K562 (cell line): ENCODE results near the gene TMEM117. TPM values are rescaled to one million over a fixed set of nuclear protein-coding genes. Genes with fewer than 3 reads are reported as not detected.

Source experiments
- ATAC-seq: fragments of 200-7000 bp; cut with Tn5 transposase; 3 replicates; pipeline ENCODE4 v1.9.1; 2020; ENCODE audit warnings: moderate library complexity
- Bru-seq: library from RNA; stranded (reverse); fragments of 400-500 nt; gene quantifications from one replicate; lab custom pipeline; 2021; lab: Mats Ljungman, UMichigan
- BruChase-seq, 2 experiments: library from RNA; stranded (reverse); fragments of 400-500 nt; gene quantifications; one replicate each; lab custom pipeline; 2021; lab: Mats Ljungman, UMichigan
- BruUV-seq: library from RNA; stranded (reverse); fragments of 400-500 nt; replicated peaks from 2 replicates; lab custom pipeline; 2021; lab: Mats Ljungman, UMichigan
- CTCF ChIA-PET: fragments of 300-600 bp; formaldehyde crosslinking; extraction: SDS; loops from one replicate; lab custom pipeline; 2021; ENCODE audit warnings: low intra/inter-chr PET ratio; lab: Yijun Ruan, JAX
- POLR2A ChIA-PET: fragments of 300-600, 350-650 bp; sonication (Branson Sonifier 250); formaldehyde crosslinking; extraction: SDS; loops from one replicate; lab custom pipeline; 2021; ENCODE audit warnings: antibody characterized with exemption, inconsistent platforms; lab: Yijun Ruan, JAX
- DNase-seq, 4 experiments: peaks; one replicate each; pipeline versions ENCODE4 v3.0.0 to v3.0.0-alpha.2; 2011 to 2018; ENCODE audit warnings: low spot score in 3 of 4, mixed read lengths in 3 of 4; ENCODE audit errors: extremely low read depth in 1 of 4
- FAIRE-seq: peaks from 2 replicates; lab custom pipeline; 2011; peaks lifted over from hg19 to GRCh38; lab: Jason Lieb, UNC
- H2AFZ ChIP-seq: 2 replicates; pipeline ENCODE4 v1.6.0; 2011; ENCODE audit warnings: low read depth, low read length, control low read depth, inconsistent platforms
- H3K27ac ChIP-seq: fragments of 200-600 bp; 3 replicates; pipeline ENCODE4 v1.8.0; 2011; ENCODE audit warnings: low read depth, mild to moderate bottlenecking, control low read depth, inconsistent platforms, low read length, moderate library complexity, mixed read lengths; ENCODE audit errors: extremely low read depth
- H3K27me3 ChIP-seq, 2 experiments: fragments of 300-600 bp in 1 of 2; 2 replicates in 1 of 2; 3 replicates in 1 of 2; pipeline versions ENCODE4 v1.6.0 to v1.8.0; 2011; ENCODE audit warnings: inconsistent platforms in 2 of 2, low read length in 2 of 2, mild to moderate bottlenecking in 1 of 2, mixed read lengths in 1 of 2, moderate library complexity in 1 of 2; ENCODE audit not compliant: control insufficient read depth in 2 of 2, insufficient read depth in 2 of 2
- H3K36me3 ChIP-seq: fragments of 300-600 bp; 3 replicates; pipeline ENCODE4 v1.8.0; 2011; ENCODE audit warnings: mild to moderate bottlenecking, low read length, inconsistent platforms; ENCODE audit not compliant: control insufficient read depth, insufficient read depth
- H3K4me1 ChIP-seq, 2 experiments: fragments of 200-600 bp in 1 of 2; replicated peaks in 1 of 2; 2 replicates in 1 of 2; 3 replicates in 1 of 2; pipeline versions ENCODE4 v1.5.1 to v1.8.0; 2011; ENCODE audit warnings: inconsistent platforms in 2 of 2, low read length in 2 of 2, mild to moderate bottlenecking in 1 of 2, mixed read lengths in 1 of 2, moderate library complexity in 1 of 2; ENCODE audit not compliant: control insufficient read depth in 2 of 2, insufficient read depth in 2 of 2
- H3K4me2 ChIP-seq: 2 replicates; pipeline ENCODE4 v1.6.1; 2011; ENCODE audit warnings: low read length, control low read depth, inconsistent platforms, mixed read lengths; ENCODE audit not compliant: insufficient read depth
- H3K4me3 ChIP-seq: fragments of 200-600 bp; sonication (generic), shearing (Covaris generic); 2 replicates; pipeline ENCODE4 v1.5.1; 2016; ENCODE audit warnings: control low read depth, inconsistent platforms
- H3K79me2 ChIP-seq: fragments of 200-600 bp; 3 replicates; pipeline ENCODE4 v1.8.0; 2011; ENCODE audit warnings: low read length, inconsistent platforms; ENCODE audit not compliant: control insufficient read depth, insufficient read depth
- H3K9ac ChIP-seq, 2 experiments: 2 replicates each; pipeline versions ENCODE4 v1.6.0 to v1.6.1; 2011; ENCODE audit warnings: low read depth in 2 of 2, low read length in 2 of 2, control low read depth in 1 of 2, inconsistent platforms in 1 of 2, mild to moderate bottlenecking in 1 of 2, mixed read lengths in 1 of 2; ENCODE audit not compliant: insufficient read depth in 1 of 2
- H3K9me1 ChIP-seq: one replicate; pipeline ENCODE4 v1.6.0; 2011; ENCODE audit warnings: inconsistent platforms, mild to moderate bottlenecking, low read length, moderate library complexity; ENCODE audit not compliant: control insufficient read depth, insufficient read depth
- H3K9me3 ChIP-seq: replicated peaks from 2 replicates; pipeline ENCODE4 v1.5.1; 2011; ENCODE audit warnings: low read depth, low read length, inconsistent platforms; ENCODE audit not compliant: control insufficient read depth, insufficient read depth
- H4K20me1 ChIP-seq: replicated peaks from 2 replicates; pipeline ENCODE4 v1.6.1; 2011; ENCODE audit warnings: low read length, inconsistent platforms, mixed read lengths; ENCODE audit not compliant: control insufficient read depth, insufficient read depth
- ILK ChIP-seq: fragments of 450-650 bp; IDR thresholded peaks from 2 replicates; pipeline ENCODE4 v1.6.1; 2016; ENCODE audit warnings: missing genetic modification characterization, low read depth, mild to moderate bottlenecking, missing compliant biosample characterization, moderate library complexity, borderline replicate concordance
- WGBS: fragments of 100-300 bp; shearing (Covaris generic); methylation state at CpG from one replicate; pipeline ENCODE4 v1.1.6; 2016; ENCODE audit warnings: low coverage, mixed read lengths; ENCODE audit not compliant: insufficient coverage; ENCODE audit errors: missing lambda C conversion rate; 5-methylcytosine and 5-hydroxymethylcytosine counted together
- in situ Hi-C: fragments of 300-500 bp; cut with MboI; formaldehyde crosslinking; loops from 4 replicates; pipeline ENCODE4 v1.15.0; 2018; ENCODE audit warnings: inconsistent platforms, mixed read lengths
- intact Hi-C: fragments of 100-400 bp; cut with micrococcal nuclease; formaldehyde crosslinking; loops from 2 replicates; pipeline ENCODE4 v1.14.2; 2022
- long read RNA-seq, 3 experiments: library from polyadenylated mRNA in 2 of 3; library from RNA in 1 of 3; unstranded in 2 of 3; stranded (forward) in 1 of 3; transcript quantifications; one replicate each; pipeline ENCODE4 v2.0.0, GENCODE V29; 2019 to 2022
- polyA minus RNA-seq, 3 experiments: library from RNA; depleted of rRNA, polyadenylated mRNA; stranded (reverse); fragments of >200 nt; gene quantifications; 2 replicates each; pipeline ENCODE4 v1.2.3, GENCODE V29; 2011
- polyA plus RNA-seq, 8 experiments: library from polyadenylated mRNA; depleted of rRNA in 4 of 8; stranded (reverse) in 5 of 8; unstranded in 3 of 8; fragments of >200 nt; fragmentation: Nextera tagmentation in 2 of 8; fragmentation: Illumina TruSeq in 1 of 8; extraction: Ambion mirVana in 2 of 8; extraction: Trizol in 1 of 8; gene quantifications; 2 replicates each; pipeline versions ENCODE4 v1.2.1 to v1.2.3, GENCODE V29; 2011 to 2014; ENCODE audit warnings: inconsistent platforms in 1 of 8, missing spikeins in 1 of 8
- total RNA-seq, 7 experiments: library from RNA; depleted of rRNA in 6 of 7; stranded (reverse); fragments of >200 nt in 6 of 7; fragmentation: Illumina TruSeq in 2 of 7; extraction: Trizol in 2 of 7; gene quantifications; 2 replicates each; pipeline versions ENCODE4 v1.2.1 to v1.2.3, GENCODE V29; 2011 to 2021; ENCODE audit warnings: low replicate concordance in 1 of 7
- TF ChIP-seq, protein P1 (sequence below): fragments of 450-650 bp; formaldehyde crosslinking; IDR thresholded peaks from 2 replicates; pipeline ENCODE4 v1.4.0; 2020; ENCODE audit warnings: mild to moderate bottlenecking, mixed read lengths
- TF ChIP-seq, protein P2 (sequence below): conservative IDR thresholded peaks from 2 replicates; pipeline ENCODE4 v1.6.1; 2011; ENCODE audit warnings: low read depth, mild to moderate bottlenecking, low read length; ENCODE audit not compliant: control insufficient read depth
- TF ChIP-seq, protein P3 (sequence below): fragments of 450-650 bp; IDR thresholded peaks from 2 replicates; pipeline ENCODE4 v1.7.1; 2018; ENCODE audit warnings: mild to moderate bottlenecking, low read depth; ENCODE audit not compliant: partially characterized antibody
- TF ChIP-seq, protein P4 (sequence below), 3 experiments: IDR thresholded peaks in 2 of 3; conservative IDR thresholded peaks in 1 of 3; 2 replicates each; pipeline ENCODE4 v1.5.1; 2011 to 2012; ENCODE audit warnings: low read length in 3 of 3, mild to moderate bottlenecking in 3 of 3, control low read depth in 2 of 3, improper control_type of control experiment in 1 of 3, inconsistent platforms in 1 of 3, low read depth in 1 of 3, mixed read lengths in 1 of 3, moderate library complexity in 1 of 3; ENCODE audit not compliant: insufficient read depth in 2 of 3

Gene TMEM117
- total RNA-seq (2011; cell fraction: chromatin; rRNA removed; ENCODE audit: low replicate concordance): 3.7 and 4.6 TPM in 2 replicates
- 1.3 and 3.8 TPM in 2 replicates for total RNA-seq (2011; cell fraction: nucleolus; rRNA removed)
- 4.9 and 5.6 TPM in 2 replicates for total RNA-seq (2011; cell fraction: nucleoplasm; rRNA removed)
- total RNA-seq (2014; rRNA removed) (1.4 TPM in 2 replicates), total RNA-seq (2014; rRNA removed; fragmentation: Illumina TruSeq; extraction: Trizol) (1.0 and 1.1 TPM in 2 replicates), total RNA-seq (2015; rRNA removed; fragmentation: Illumina TruSeq; extraction: Trizol) (1.2 and 1.7 TPM in 2 replicates), total RNA-seq (2021) (0.98 and 2.8 TPM in 2 replicates), polyA plus RNA-seq (2011; rRNA removed) (0.77 and 0.88 TPM in 2 replicates), polyA plus RNA-seq (2014; fragmentation: Illumina TruSeq; extraction: Trizol) (0.94 and 0.98 TPM in 2 replicates), polyA plus RNA-seq (2014; fragmentation: Nextera tagmentation; extraction: Ambion mirVana) (under 1 TPM; 0.31 to 0.49 TPM), polyA plus RNA-seq (2014; rRNA removed) (1.1 and 2.7 TPM in 2 replicates), polyA minus RNA-seq (2011; rRNA and poly(A)+ RNA removed) (2.1 and 2.3 TPM in 2 replicates), Bru-seq, nascent RNA (percentile 41 among the genes with signal in this experiment), BruChase-seq, experiment 1, labeled RNA remaining after a 2-hour chase (percentile 45 among the genes with signal in this experiment), BruChase-seq, experiment 2, labeled RNA remaining after a 6-hour chase (percentile 45 among the genes with signal in this experiment)
- 0.51 and 1.0 TPM in 2 replicates for polyA plus RNA-seq (2011; cell fraction: cytosol; rRNA removed)
- 1.1 and 1.2 TPM in 2 replicates for polyA plus RNA-seq (2011; cell fraction: nucleus; rRNA removed)
- 0.60 and 1.4 TPM in 2 replicates for polyA plus RNA-seq (2012)
- polyA minus RNA-seq (2011; cell fraction: cytosol; rRNA and poly(A)+ RNA removed): 1.4 TPM in 1 of 2 replicates, not detected in the other
- 4.2 TPM in 2 replicates for polyA minus RNA-seq (2011; cell fraction: nucleus; rRNA and poly(A)+ RNA removed)
- long read RNA-seq, experiment 1, partial matches to known transcripts: 0 of 4 reads
- long read RNA-seq, experiment 1, other reads (novel, unspliced or antisense): 3 of 4 reads
- long read RNA-seq, experiment 2, partial matches to known transcripts: 0 of 2 reads
- long read RNA-seq, experiment 2, other reads (novel, unspliced or antisense): 1 of 2 reads
- long read RNA-seq, experiment 3: 0 reads

DNA sequence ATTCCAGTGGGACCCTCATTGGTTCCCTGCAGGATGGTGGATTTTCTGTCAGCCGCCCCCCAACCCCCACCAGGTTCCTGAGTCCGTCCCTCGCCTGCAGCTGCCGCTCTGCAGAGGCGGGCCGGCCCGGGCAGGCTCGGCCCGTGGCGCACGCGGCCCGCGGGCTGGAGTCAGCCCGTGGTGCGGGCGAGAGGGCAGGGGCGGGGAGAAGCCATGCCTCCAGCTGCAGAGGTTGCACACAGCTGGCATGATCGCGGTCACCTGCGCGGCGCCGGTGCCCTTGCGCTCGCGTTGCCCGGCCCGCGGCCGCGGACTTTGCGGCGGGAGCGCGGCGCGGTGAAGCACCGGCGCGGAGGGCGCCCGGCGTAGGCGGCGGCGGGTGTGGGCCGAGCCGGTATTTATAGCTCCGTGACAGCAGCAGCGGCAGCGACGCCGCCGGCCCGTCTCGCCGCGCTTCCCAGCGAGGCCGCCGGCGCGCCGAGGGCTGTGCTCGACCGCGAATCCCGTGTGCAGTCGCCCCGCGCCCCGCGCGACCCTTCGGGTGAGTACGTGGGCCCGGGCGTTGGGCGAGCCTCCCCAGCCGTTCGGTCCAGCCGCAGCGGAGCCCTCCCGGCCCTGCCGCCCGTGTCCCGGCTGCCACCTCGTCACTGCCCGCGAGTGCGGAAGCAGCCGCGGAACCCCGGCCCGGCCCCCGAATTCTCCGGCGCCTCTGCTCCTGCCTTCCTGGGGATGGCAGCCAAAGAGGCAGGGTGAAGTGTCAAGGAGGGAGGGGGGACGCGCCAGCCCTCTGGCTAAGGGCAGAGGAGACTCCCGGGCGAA is at the start of gene TMEM117:
TSS of gene TMEM117 (plus strand) at position 426 of the 819 bp plus-strand sequence.
- intact Hi-C loops: no loop called here
- no peaks in the 10 kb centered on the region for H3K36me3 ChIP-seq
- H4K20me1 ChIP-seq: no peaks in the 10 kb centered on the region
- FAIRE-seq (no peak), DNase-seq (peak; percentile 53 to 65 (median 58)), ATAC-seq (peak; percentile 89)
- peak within 1 kb of the TSS; percentile 69 for H3K4me2 ChIP-seq
- peak within 1 kb of the TSS; percentile 75 to 93 for H3K9ac ChIP-seq
- H3K27ac ChIP-seq: peak within 1 kb of the TSS; percentile 67; the same call in 2 of the 3 replicates
- 1% methylated on average over 54 of the region's 103 CpGs for WGBS
- H3K27me3 ChIP-seq: peaks cover 0 to 3% of the 10 kb centered on the region in 2 experiments; a peak in 3 of 5 replicates
- H3K79me2 ChIP-seq: no peaks in the 10 kb centered on the region
- no peaks in the 10 kb centered on the region for H3K9me1 ChIP-seq
- ChIA-PET POLR2A (interaction anchor here (0.6 to 2.1 kb wide), 4 partner anchors 8 to 1114 kb away, joined by 3 to 8 read pairs (median 4); no protein-coding TSS in a partner anchor), CTCF (no interaction called here)
- H2AFZ ChIP-seq: peak within 1 kb of the TSS; percentile 84
- no peaks in the 10 kb centered on the region for H3K9me3 ChIP-seq
- H3K4me1 ChIP-seq: peaks cover 0 to 14% of the 10 kb centered on the region in 2 experiments; a peak in 3 of 5 replicates
- peak within 1 kb of the TSS; percentile 62 for H3K4me3 ChIP-seq
- BruUV-seq: no TSS peak
- in situ Hi-C loops: no loop called here
- no peak for TF ChIP-seq ILK (tag)
- TF ChIP-seq, protein P1, sequence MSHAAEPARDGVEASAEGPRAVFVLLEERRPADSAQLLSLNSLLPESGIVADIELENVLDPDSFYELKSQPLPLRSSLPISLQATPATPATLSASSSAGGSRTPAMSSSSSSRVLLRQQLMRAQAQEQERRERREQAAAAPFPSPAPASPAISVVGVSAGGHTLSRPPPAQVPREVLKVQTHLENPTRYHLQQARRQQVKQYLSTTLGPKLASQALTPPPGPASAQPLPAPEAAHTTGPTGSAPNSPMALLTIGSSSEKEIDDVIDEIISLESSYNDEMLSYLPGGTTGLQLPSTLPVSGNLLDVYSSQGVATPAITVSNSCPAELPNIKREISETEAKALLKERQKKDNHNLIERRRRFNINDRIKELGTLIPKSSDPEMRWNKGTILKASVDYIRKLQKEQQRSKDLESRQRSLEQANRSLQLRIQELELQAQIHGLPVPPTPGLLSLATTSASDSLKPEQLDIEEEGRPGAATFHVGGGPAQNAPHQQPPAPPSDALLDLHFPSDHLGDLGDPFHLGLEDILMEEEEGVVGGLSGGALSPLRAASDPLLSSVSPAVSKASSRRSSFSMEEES (CRISPR knock-in tag): no peak
- TF ChIP-seq, protein P2, sequence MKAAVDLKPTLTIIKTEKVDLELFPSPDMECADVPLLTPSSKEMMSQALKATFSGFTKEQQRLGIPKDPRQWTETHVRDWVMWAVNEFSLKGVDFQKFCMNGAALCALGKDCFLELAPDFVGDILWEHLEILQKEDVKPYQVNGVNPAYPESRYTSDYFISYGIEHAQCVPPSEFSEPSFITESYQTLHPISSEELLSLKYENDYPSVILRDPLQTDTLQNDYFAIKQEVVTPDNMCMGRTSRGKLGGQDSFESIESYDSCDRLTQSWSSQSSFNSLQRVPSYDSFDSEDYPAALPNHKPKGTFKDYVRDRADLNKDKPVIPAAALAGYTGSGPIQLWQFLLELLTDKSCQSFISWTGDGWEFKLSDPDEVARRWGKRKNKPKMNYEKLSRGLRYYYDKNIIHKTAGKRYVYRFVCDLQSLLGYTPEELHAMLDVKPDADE: 0 out of 2 replicates have a peak, but pooled peaks have one; percentile 20
- TF ChIP-seq, protein P3, sequence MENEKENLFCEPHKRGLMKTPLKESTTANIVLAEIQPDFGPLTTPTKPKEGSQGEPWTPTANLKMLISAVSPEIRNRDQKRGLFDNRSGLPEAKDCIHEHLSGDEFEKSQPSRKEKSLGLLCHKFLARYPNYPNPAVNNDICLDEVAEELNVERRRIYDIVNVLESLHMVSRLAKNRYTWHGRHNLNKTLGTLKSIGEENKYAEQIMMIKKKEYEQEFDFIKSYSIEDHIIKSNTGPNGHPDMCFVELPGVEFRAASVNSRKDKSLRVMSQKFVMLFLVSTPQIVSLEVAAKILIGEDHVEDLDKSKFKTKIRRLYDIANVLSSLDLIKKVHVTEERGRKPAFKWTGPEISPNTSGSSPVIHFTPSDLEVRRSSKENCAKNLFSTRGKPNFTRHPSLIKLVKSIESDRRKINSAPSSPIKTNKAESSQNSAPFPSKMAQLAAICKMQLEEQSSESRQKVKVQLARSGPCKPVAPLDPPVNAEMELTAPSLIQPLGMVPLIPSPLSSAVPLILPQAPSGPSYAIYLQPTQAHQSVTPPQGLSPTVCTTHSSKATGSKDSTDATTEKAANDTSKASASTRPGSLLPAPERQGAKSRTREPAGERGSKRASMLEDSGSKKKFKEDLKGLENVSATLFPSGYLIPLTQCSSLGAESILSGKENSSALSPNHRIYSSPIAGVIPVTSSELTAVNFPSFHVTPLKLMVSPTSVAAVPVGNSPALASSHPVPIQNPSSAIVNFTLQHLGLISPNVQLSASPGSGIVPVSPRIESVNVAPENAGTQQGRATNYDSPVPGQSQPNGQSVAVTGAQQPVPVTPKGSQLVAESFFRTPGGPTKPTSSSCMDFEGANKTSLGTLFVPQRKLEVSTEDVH: no peak
- TF ChIP-seq, protein P4, sequence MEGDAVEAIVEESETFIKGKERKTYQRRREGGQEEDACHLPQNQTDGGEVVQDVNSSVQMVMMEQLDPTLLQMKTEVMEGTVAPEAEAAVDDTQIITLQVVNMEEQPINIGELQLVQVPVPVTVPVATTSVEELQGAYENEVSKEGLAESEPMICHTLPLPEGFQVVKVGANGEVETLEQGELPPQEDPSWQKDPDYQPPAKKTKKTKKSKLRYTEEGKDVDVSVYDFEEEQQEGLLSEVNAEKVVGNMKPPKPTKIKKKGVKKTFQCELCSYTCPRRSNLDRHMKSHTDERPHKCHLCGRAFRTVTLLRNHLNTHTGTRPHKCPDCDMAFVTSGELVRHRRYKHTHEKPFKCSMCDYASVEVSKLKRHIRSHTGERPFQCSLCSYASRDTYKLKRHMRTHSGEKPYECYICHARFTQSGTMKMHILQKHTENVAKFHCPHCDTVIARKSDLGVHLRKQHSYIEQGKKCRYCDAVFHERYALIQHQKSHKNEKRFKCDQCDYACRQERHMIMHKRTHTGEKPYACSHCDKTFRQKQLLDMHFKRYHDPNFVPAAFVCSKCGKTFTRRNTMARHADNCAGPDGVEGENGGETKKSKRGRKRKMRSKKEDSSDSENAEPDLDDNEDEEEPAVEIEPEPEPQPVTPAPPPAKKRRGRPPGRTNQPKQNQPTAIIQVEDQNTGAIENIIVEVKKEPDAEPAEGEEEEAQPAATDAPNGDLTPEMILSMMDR (IDR thresholded peaks at IDR 0.05 in 2 of 3, conservative IDR thresholded peaks at IDR 0.05 in 1 of 3; ENCODE audit: insufficient read depth in 2 of 3, low read depth in 1 of 3, low read length in 3 of 3): no peak
